ENCODE results near the gene CTSA.

- no peak for TF ChIP-seq POLR2A (IDR thresholded peaks at IDR 0.05)
- TF ChIP-seq CTCF (IDR thresholded peaks at IDR 0.05), result no peak
Measured at GRCh38 chr20:45937765-45938164, 46.6 kb downstream of the CTSA start.
